ENCODE data around the gene PLAC1.

PLAC1 gene

GRCh38 chrX:134631426-134632346 lies 26.6 kb downstream of the PLAC1 start:
- peak; percentile 69 for DNase-seq (ENCODE audit: low read depth)

GRCh38 chrX:134628663-134629062 lies 29.6 kb downstream of the PLAC1 start:
- no peak for DNase-seq (ENCODE audit: low read depth)

GRCh38 chrX:134626434-134626833 lies 31.8 kb downstream of the PLAC1 start:
- DNase-seq (ENCODE audit: low read depth), result no peak

- no peak for DNase-seq (ENCODE audit: low read depth)
Observed at GRCh38 chrX:134625315-134625718, 33.0 kb downstream of the PLAC1 start.

- peak; percentile 36 for DNase-seq (ENCODE audit: low read depth)
Observed at GRCh38 chrX:134624046-134624430, 34.2 kb downstream of the PLAC1 start.

GRCh38 chrX:134623293-134624045 lies 34.8 kb downstream of the PLAC1 start:
- peak; percentile 34 for DNase-seq (ENCODE audit: low read depth)

- DNase-seq (ENCODE audit: low read depth), result peak; percentile 37
Observed at GRCh38 chrX:134622813-134623185, 35.5 kb downstream of the PLAC1 start.

- peak; percentile 89 for DNase-seq (ENCODE audit: low read depth)
Observed at GRCh38 chrX:134622056-134622812, 36.0 kb downstream of the PLAC1 start.

GRCh38 chrX:134619838-134620237 lies 38.4 kb downstream of the PLAC1 start:
- DNase-seq (ENCODE audit: low read depth), result no peak

- no peak for DNase-seq (ENCODE audit: low read depth)
Observed at GRCh38 chrX:134613396-134613795, 44.9 kb downstream of the PLAC1 start.

GRCh38 chrX:134608153-134608552 lies 50.1 kb downstream of the PLAC1 start:
- no peak for DNase-seq (ENCODE audit: low read depth)

- DNase-seq (ENCODE audit: low read depth), result no peak
Observed at GRCh38 chrX:134607523-134607922, 50.7 kb downstream of the PLAC1 start.

GRCh38 chrX:134604701-134605311 lies 53.5 kb downstream of the PLAC1 start:
- peak; percentile 23 for DNase-seq (ENCODE audit: low read depth)

GRCh38 chrX:134603806-134604700 lies 54.2 kb downstream of the PLAC1 start:
- peak; percentile 80 for DNase-seq (ENCODE audit: low read depth)

GRCh38 chrX:134602410-134602809 lies 55.9 kb downstream of the PLAC1 start:
- no peak for DNase-seq (ENCODE audit: low read depth)

GRCh38 chrX:134601240-134601765 lies 57.0 kb downstream of the PLAC1 start:
- DNase-seq (ENCODE audit: low read depth), result peak; percentile 20

GRCh38 chrX:134600714-134601113 lies 57.6 kb downstream of the PLAC1 start:
- DNase-seq (ENCODE audit: low read depth), result peak; percentile 68

GRCh38 chrX:134599184-134599914 lies 58.9 kb downstream of the PLAC1 start:
- DNase-seq (ENCODE audit: low read depth), result peak; percentile 83

- DNase-seq (ENCODE audit: low read depth), result no peak
Observed at GRCh38 chrX:134592303-134592702, 66.0 kb downstream of the PLAC1 start.

GRCh38 chrX:134591502-134591901 lies 66.8 kb downstream of the PLAC1 start:
- no peak for DNase-seq (ENCODE audit: low read depth)

Measured in iris pigment epithelial cell (primary cell).